Ascending aorta (tissue), 2 donors: Measurements from ENCODE around the gene COX10. TPM values are rescaled to one million over a fixed set of nuclear protein-coding genes. Genes with fewer than 3 reads are reported as not detected.

Experiments used
- DNase-seq, 2 donors: peaks; one replicate each; pipeline ENCODE4 v3.0.0-alpha.2; 2019; ENCODE audit warnings: low spot score in 2 of 2
- H3K27ac ChIP-seq, 2 donors: fragments of 200-600 bp; sonication (generic); one replicate each; pipeline ENCODE4 v1.5.1; 2016 to 2017; ENCODE audit warnings: mild to moderate bottlenecking in 1 of 2
- H3K27me3 ChIP-seq: fragments of 200-600 bp; sonication (generic); one replicate; pipeline ENCODE4 v1.5.1; 2017
- H3K36me3 ChIP-seq, 2 donors: fragments of 200-600 bp; sonication (generic); one replicate each; pipeline ENCODE4 v1.5.1; 2016
- H3K4me1 ChIP-seq, 2 donors: fragments of 200-600 bp; sonication (generic); one replicate each; pipeline ENCODE4 v1.5.1; 2016 to 2017; ENCODE audit warnings: mild to moderate bottlenecking in 1 of 2
- H3K4me3 ChIP-seq, 2 donors: fragments of 200-600 bp; sonication (generic); one replicate each; pipeline ENCODE4 v1.5.1; 2016 to 2017; ENCODE audit warnings: mild to moderate bottlenecking in 1 of 2
- H3K9me3 ChIP-seq, 2 donors: fragments of 200-600 bp; sonication (generic); one replicate each; pipeline ENCODE4 v1.5.1; 2016
- intact Hi-C: fragments of 100-400 bp; cut with DNase I; formaldehyde crosslinking; loops from one replicate; pipeline ENCODE4 v1.15.1; 2023
- total RNA-seq: library from RNA; depleted of rRNA; stranded (reverse); fragments of >200 nt; gene quantifications from one replicate; pipeline ENCODE4 v1.1.0, GENCODE V29; 2016
- TF ChIP-seq, protein P1 (sequence below), 3 experiments: fragments of 200-600 bp in 2 of 3; fragments of 450-650 bp in 1 of 3; sonication (generic) in 2 of 3; IDR thresholded peaks; one replicate each; pipeline ENCODE4 v1.5.1; 2016 to 2019; ENCODE audit warnings: antibody characterized with exemption in 3 of 3, mild to moderate bottlenecking in 1 of 3, moderate library complexity in 1 of 3

COX10 gene
- total RNA-seq, 1 donor from 2014 or later: 6.4 TPM

DNA sequence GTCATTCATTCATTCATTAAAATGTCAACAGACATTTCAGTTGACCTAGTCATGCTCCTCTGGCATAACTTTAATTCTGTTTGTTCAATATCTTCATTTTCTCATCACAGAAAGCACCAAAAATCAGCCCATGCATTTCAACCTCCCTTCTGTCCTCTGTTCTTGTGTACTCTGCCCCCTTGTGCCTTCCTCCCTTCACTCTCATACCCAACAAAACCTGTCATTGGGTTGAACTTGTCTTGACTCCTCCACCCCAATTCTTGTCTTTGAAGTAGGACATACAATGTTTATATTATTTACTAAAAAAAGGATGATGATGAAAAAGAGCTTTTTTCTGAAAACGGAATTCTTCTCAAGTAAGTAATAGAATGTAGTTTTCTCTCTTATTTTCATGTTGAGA is 43.8 kb downstream of the COX10 start:
- Histone ChIP-seq H3K4me3 (no peak overlapping the region), H3K9me3 (no peaks in the 10 kb centered on the region), H3K36me3 (no peaks in the 10 kb centered on the region), H3K27ac (no peak overlapping the region), H3K4me1 (no peaks in the 10 kb centered on the region), H3K27me3 (no peaks in the 10 kb centered on the region)
- intact Hi-C loops: no loop called here
- DNase-seq: no peak
- TF ChIP-seq, protein P1, sequence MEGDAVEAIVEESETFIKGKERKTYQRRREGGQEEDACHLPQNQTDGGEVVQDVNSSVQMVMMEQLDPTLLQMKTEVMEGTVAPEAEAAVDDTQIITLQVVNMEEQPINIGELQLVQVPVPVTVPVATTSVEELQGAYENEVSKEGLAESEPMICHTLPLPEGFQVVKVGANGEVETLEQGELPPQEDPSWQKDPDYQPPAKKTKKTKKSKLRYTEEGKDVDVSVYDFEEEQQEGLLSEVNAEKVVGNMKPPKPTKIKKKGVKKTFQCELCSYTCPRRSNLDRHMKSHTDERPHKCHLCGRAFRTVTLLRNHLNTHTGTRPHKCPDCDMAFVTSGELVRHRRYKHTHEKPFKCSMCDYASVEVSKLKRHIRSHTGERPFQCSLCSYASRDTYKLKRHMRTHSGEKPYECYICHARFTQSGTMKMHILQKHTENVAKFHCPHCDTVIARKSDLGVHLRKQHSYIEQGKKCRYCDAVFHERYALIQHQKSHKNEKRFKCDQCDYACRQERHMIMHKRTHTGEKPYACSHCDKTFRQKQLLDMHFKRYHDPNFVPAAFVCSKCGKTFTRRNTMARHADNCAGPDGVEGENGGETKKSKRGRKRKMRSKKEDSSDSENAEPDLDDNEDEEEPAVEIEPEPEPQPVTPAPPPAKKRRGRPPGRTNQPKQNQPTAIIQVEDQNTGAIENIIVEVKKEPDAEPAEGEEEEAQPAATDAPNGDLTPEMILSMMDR (IDR thresholded peaks at IDR 0.05): no peak

DNA sequence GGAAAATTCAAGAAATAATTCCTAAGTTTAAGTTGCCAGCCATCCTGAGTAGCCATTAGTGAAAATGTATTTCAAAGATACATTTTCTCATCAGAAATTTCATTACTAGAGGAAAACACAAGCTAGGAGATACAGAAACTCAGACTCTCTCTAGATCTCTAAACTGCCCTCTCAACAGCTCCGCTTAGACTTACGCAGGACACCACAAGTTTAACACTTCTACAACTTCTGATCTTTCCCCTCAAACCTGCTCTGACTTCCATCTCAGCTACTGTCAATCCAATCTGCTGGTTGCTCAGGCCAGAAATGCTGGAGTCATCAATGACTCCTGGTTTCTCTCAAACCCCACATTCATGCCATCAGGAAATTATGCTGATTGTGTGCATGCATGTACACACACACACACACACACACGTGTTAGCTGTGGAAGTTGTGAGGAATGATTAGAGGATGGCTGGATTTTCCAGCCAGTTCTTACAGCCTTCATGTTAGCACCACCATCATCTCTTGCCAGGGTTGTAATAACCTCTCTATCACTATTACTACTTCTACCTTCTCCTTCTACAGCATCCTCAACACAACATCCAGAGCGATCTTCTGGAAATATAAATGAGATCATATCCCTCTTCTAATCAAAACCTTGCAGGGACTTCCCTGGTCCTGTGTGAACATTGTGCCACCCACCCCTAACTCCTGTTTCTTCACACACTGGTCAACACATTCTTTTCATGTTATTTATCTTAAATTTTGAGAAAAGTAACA is 47.1 kb downstream of the COX10 start:
- TF ChIP-seq, protein P1 (IDR thresholded peaks at IDR 0.05): no peak
- Histone ChIP-seq H3K4me3 (no peak overlapping the region), H3K4me1 (no peaks in the 10 kb centered on the region), H3K36me3 (no peaks in the 10 kb centered on the region), H3K27ac (no peak overlapping the region), H3K27me3 (no peaks in the 10 kb centered on the region), H3K9me3 (no peaks in the 10 kb centered on the region)
- intact Hi-C loops: no loop called here
- DNase-seq: no peak

- no peak for DNase-seq
- intact Hi-C loops: no loop called here
These were observed 49.6 kb downstream of the COX10 start for GRCh38 chr17:14118951-14119350.

DNA sequence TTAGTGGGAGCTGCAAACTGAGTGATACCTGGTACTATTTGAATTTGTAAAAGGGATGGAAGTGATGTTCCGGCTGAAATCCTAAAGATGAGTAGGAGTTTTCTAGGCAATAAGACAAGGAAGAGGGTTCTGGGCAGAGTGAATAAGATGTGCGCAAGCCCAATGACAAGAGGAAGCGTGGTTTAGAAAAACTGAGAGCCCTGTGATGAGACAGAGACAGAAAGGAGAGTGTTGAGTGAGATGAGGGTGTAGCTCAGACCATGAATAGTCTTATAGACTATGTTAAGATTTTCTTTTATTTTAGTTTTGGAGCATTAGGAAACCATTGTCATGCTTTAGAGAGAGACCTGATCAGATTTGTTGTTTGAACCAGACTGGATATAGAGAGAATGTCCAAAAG is 50.2 kb downstream of the COX10 start:
- DNase-seq: no peak
- H3K4me3 ChIP-seq: no peak overlapping the region
- no peak overlapping the region for H3K27ac ChIP-seq
- TF ChIP-seq, protein P1 (IDR thresholded peaks at IDR 0.05): no peak
- intact Hi-C loops: no loop called here
- H3K9me3 ChIP-seq: no peaks in the 10 kb centered on the region
- H3K27me3 ChIP-seq: no peaks in the 10 kb centered on the region
- H3K36me3 ChIP-seq: no peaks in the 10 kb centered on the region
- H3K4me1 ChIP-seq: no peaks in the 10 kb centered on the region

More at GRCh38 chr17:14118951-14119350, 49.6 kb downstream of the COX10 start:
- H3K4me3 ChIP-seq: no peak overlapping the region
- H3K9me3 ChIP-seq: no peaks in the 10 kb centered on the region
- no peak overlapping the region for H3K27ac ChIP-seq
- TF ChIP-seq, protein P1 (IDR thresholded peaks at IDR 0.05): no peak
- no peaks in the 10 kb centered on the region for H3K4me1 ChIP-seq
- no peaks in the 10 kb centered on the region for H3K36me3 ChIP-seq
- no peaks in the 10 kb centered on the region for H3K27me3 ChIP-seq

DNA sequence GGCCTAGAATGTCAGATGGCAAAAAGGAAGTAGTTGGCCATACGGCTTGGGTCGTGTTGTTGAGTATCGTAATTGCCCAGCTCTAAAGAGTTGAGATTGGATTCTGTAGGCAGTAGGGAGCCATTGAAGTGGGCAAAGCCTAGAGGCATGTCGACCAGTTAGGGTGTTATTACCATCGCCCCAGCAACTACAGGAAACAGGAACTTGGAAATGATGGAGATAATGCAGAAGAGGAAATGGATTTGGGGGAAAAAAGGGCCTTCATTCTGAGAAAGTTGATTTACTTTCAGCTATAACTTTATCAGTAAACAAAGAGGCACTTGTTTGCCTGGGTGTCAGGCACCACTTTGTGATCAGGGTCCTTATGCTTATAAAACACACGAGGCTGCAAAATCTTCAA is 52.6 kb downstream of the COX10 start:
- TF ChIP-seq, protein P1 (IDR thresholded peaks at IDR 0.05): no peak
- H3K9me3 ChIP-seq: no peaks in the 10 kb centered on the region
- no peaks in the 10 kb centered on the region for H3K36me3 ChIP-seq
- no peak overlapping the region for H3K4me3 ChIP-seq
- intact Hi-C loops: no loop called here
- no peak overlapping the region for H3K27ac ChIP-seq
- no peaks in the 10 kb centered on the region for H3K27me3 ChIP-seq
- DNase-seq: no peak
- no peaks in the 10 kb centered on the region for H3K4me1 ChIP-seq
